Measurements from ENCODE around the gene PCSK9. TPM values are rescaled to one million over a fixed set of nuclear protein-coding genes. Genes with fewer than 3 reads are reported as not detected.

PCSK9 gene
- total RNA-seq, 2 experiments from 2014 or later = not detected

DNA sequence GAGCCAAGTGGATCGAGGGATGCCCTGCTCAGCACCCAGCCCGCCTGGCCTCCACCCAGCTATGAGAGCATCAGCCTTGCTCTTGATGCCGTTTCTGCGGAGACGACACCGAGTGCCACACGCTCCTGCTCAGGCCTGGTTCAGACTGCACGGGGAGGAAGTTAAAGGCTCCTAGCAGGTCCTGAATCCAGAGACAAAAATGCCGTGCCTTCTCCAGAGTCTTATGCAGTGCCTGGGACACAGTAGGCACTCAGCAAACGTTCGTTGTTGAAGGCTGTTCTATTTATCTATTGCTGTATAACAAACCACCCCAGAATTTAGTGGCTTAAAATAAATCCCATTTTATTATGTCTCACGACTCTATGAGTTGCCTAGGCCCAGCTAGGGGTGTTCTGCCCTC, 47.4 kb upstream of the PCSK9 start:
- intact Hi-C loops (cut with DNase I, micrococcal nuclease) = loop anchor here in 1 of 2 experiments (10.0 kb wide), 1 partner anchor 927 kb away; no protein-coding TSS in a partner anchor
- Histone ChIP-seq H3K36me3 (ENCODE audit: insufficient read depth, low read length) (no peaks in the 10 kb centered on the region), H3K27me3 (ENCODE audit: control insufficient read depth in 1 of 2, insufficient read depth in 2 of 2, low read length in 2 of 2) (peaks cover 7 to 11% of the 10 kb centered on the region in 2 experiments), H3K9me3 (ENCODE audit: control insufficient read depth in 1 of 2, insufficient read depth in 1 of 2, low read length in 2 of 2) (peaks cover 0 to 8% of the 10 kb centered on the region in 2 experiments), H3K4me3 (ENCODE audit: low read length) (no peak overlapping the region), H3K4me1 (ENCODE audit: insufficient read depth, low read length) (peaks cover 17% of the 10 kb centered on the region), H3K27ac (ENCODE audit: low read depth in 1 of 2, low read length in 2 of 2) (no peak overlapping the region)
- Mint-ChIP-seq H3K9me3 (no peaks in the 10 kb centered on the region), H3K36me3 (ENCODE audit: low read depth) (no peaks in the 10 kb centered on the region), H3K27ac (no peak overlapping the region), H3K4me3 (no peak overlapping the region), H3K4me1 (ENCODE audit: low read depth) (peaks cover 18% of the 10 kb centered on the region), H3K27me3 (peaks cover 22% of the 10 kb centered on the region)
- DNase-seq = no peak
- ChIA-PET CTCF (no interaction called here), POLR2A (no interaction called here)
- TF ChIP-seq, protein P1, sequence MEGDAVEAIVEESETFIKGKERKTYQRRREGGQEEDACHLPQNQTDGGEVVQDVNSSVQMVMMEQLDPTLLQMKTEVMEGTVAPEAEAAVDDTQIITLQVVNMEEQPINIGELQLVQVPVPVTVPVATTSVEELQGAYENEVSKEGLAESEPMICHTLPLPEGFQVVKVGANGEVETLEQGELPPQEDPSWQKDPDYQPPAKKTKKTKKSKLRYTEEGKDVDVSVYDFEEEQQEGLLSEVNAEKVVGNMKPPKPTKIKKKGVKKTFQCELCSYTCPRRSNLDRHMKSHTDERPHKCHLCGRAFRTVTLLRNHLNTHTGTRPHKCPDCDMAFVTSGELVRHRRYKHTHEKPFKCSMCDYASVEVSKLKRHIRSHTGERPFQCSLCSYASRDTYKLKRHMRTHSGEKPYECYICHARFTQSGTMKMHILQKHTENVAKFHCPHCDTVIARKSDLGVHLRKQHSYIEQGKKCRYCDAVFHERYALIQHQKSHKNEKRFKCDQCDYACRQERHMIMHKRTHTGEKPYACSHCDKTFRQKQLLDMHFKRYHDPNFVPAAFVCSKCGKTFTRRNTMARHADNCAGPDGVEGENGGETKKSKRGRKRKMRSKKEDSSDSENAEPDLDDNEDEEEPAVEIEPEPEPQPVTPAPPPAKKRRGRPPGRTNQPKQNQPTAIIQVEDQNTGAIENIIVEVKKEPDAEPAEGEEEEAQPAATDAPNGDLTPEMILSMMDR (IDR thresholded peaks at IDR 0.05) = no peak
- ATAC-seq (ENCODE audit: poor library complexity) = no peak

DNA sequence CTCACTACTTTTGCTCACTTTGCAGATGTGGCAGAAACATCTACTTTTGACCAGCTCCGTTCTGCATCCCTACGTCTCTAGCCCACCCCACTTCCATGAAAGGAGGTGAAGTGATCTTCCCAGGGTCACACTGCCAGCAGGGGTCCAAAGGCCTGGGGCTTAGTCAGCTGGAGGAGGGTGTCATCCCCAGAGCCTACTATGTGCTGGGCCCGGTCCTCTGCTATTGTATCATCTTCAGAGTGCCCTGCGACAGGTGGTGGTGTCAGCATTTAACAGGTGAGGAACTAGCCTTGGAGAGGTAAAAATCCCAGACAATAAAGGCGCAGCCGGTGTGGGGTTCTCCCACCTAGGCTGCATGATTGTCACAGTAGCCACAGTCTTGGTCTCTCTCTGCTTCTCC, 46.2 kb upstream of the PCSK9 start:
- ChIA-PET POLR2A (no interaction called here), CTCF (interaction anchor here (1.0 kb wide), 1 partner anchor 48 kb away, joined by 3 read pairs; no protein-coding TSS in a partner anchor)
- Histone ChIP-seq H3K27me3 (ENCODE audit: control insufficient read depth in 1 of 2, insufficient read depth in 2 of 2, low read length in 2 of 2) (peaks cover 19 to 20% of the 10 kb centered on the region in 2 experiments), H3K27ac (ENCODE audit: low read depth in 1 of 2, low read length in 2 of 2) (no peak overlapping the region), H3K4me1 (ENCODE audit: insufficient read depth, low read length) (peaks cover 21% of the 10 kb centered on the region), H3K9me3 (ENCODE audit: control insufficient read depth in 1 of 2, insufficient read depth in 1 of 2, low read length in 2 of 2) (peaks cover 0 to 8% of the 10 kb centered on the region in 2 experiments), H3K4me3 (ENCODE audit: low read length) (no peak overlapping the region), H3K36me3 (ENCODE audit: insufficient read depth, low read length) (no peaks in the 10 kb centered on the region)
- DNase-seq (no peak), ATAC-seq (ENCODE audit: poor library complexity) (no peak)
- TF ChIP-seq, protein P1 (IDR thresholded peaks at IDR 0.05) = no peak
- intact Hi-C loops (cut with DNase I, micrococcal nuclease) = loop anchor here in 1 of 2 experiments (10.0 kb wide), 1 partner anchor 928 kb away; no protein-coding TSS in a partner anchor
- Mint-ChIP-seq H3K4me1 (ENCODE audit: low read depth) (peaks cover 23% of the 10 kb centered on the region), H3K27ac (no peak overlapping the region), H3K9me3 (no peaks in the 10 kb centered on the region), H3K27me3 (peaks cover 32% of the 10 kb centered on the region), H3K4me3 (no peak overlapping the region), H3K36me3 (ENCODE audit: low read depth) (no peaks in the 10 kb centered on the region)

DNA sequence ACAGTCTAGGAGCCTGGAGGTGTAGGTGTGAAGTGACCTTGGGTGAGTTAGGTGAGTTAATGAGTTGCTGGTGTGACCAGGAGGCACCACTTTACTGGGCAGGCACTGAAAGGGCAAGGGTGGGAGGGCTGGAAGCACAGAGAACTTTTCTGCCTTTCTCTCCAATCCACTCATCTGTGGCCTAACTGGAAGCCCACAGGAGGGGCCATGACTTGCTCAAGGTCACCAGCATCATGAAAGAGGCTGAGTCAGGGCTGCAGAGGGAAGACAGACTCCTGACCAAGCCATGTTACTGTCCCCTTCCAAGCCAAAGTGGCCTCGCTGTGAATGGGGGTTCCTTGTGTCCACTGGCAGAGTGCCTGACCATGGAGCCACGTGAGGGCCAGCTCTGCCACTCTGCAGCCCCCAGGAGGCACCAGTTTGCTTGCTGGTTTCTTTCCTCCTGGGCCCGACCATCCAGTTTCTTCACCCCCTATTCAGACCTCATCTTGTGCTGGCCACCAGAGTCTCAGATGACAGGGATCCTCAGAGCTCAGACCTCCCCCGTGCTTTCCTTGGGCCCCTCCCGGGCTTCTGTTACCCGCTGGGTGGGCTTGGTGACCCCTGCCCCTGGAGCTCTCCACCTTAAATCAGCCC, 44.9 kb upstream of the PCSK9 start:
- H3K36me3 ChIP-seq (ENCODE audit: insufficient read depth, low read length) = no peaks in the 10 kb centered on the region
- no peak overlapping the region for H3K4me3 ChIP-seq (ENCODE audit: low read length)
- TF ChIP-seq, protein P1 (IDR thresholded peaks at IDR 0.05) = no peak
- no peak overlapping the region for H3K4me3 Mint-ChIP-seq
- POLR2A ChIA-PET = no interaction called here
- peaks cover 21% of the 10 kb centered on the region for H3K4me1 ChIP-seq (ENCODE audit: insufficient read depth, low read length)
- ATAC-seq (ENCODE audit: poor library complexity) (no peak), DNase-seq (no peak)
- intact Hi-C loops (cut with DNase I, micrococcal nuclease) = loop anchor here in 1 of 2 experiments (10.0 kb wide), 1 partner anchor 930 kb away; no protein-coding TSS in a partner anchor
- H3K4me1 Mint-ChIP-seq (ENCODE audit: low read depth) = peaks cover 23% of the 10 kb centered on the region
- H3K9me3 Mint-ChIP-seq = no peaks in the 10 kb centered on the region
- H3K27ac Mint-ChIP-seq = no peak overlapping the region
- no peaks in the 10 kb centered on the region for H3K36me3 Mint-ChIP-seq (ENCODE audit: low read depth)
- no peak overlapping the region for H3K27ac ChIP-seq (ENCODE audit: low read depth in 1 of 2, low read length in 2 of 2)
- peaks cover 41% of the 10 kb centered on the region for H3K27me3 Mint-ChIP-seq
- H3K27me3 ChIP-seq (ENCODE audit: control insufficient read depth in 1 of 2, insufficient read depth in 2 of 2, low read length in 2 of 2) = peaks cover 25 to 29% of the 10 kb centered on the region in 2 experiments
- H3K9me3 ChIP-seq (ENCODE audit: control insufficient read depth in 1 of 2, insufficient read depth in 1 of 2, low read length in 2 of 2) = peaks cover 0 to 8% of the 10 kb centered on the region in 2 experiments
- CTCF ChIA-PET = interaction anchor here (1.1 kb wide), 1 partner anchor 49 kb away, joined by 3 read pairs; no protein-coding TSS in a partner anchor

All from CD4-positive, alpha-beta T cell (primary cell).